SIG-M5 (cell line): ENCODE data around the gene ACSF3.
"Not testable (repeated sequence)": the region's sequence is repeated elsewhere in the genome, so short reads cannot be mapped to it uniquely, and the experiment has no call there.

ENCODE experiments used
- DNase-seq: peaks from one replicate; lab custom pipeline; 2025; lab: John Stamatoyannopoulos, UW

The ACSF3 gene

DNA sequence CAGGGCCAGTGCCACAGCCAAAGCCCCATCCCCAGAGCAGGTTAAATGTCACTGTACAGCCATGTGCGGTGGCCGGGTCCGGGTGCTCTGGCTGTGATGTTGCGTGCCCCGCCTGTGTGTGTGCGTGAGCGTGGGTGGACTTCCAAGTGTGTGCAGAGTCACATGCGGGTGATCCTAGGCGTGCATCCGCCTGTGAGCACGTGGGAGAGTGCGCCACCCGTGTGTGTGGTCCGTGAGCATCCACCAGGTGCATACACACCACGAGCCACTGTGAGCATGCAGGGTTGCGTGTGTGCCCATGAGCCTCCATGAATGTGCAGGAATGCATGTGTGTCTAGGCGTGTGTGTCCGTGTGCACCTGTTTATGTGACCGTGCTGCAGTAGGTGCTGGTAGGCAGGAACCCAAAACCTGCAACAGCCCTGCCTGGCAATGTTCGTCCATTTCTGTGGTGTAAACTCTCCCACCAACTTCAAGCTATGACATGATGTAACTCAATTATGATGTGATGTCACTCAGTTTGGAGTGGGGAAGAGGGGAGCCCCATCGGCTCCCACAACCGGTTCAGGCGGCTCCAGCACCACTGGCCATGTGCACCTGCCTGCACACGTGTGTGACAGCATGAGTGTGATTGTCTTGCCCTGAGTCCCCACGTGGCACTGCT is 37.6 kb upstream of the ACSF3 start:
- no peak for DNase-seq

DNA sequence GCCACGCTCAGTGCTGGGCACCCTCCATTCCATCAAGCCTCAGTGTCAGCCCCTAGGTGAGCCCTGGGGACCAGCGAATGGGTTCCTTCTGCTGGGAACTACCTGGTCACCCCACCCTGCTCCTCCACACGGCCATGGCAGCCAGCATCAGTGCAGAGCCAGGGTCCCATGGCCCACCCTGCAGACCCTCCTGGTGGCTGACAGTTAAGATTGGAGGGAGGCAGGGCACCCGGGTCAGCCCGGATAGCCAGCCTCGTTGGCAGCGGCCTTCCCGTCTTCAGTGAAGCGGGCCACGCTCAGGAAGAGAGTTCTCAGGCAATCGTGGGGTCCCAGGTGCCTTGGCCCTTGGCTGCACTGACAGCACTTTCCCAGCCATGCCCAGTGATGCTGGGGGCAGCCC is 37.1 kb upstream of the ACSF3 start:
- no peak for DNase-seq

DNA sequence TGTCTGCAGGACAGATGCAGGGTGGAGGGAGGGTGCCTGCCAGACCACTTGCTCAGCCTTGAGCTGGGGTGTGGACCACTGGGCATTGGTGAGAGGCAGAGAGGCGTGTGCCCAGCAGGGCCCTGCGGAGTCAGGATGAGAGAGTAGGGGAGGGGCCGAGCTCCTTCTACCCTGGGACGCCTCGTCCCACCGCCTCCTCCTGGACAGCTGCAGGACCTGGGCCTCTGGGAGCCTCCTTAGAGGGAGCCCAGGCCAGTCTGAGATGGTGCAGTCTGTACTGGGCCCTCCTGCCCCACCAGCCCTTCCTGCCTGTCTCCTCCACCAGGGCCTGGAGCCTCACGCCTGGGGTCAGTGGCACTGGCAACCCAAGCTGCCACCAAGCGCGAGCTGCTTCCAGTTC is 35.9 kb upstream of the ACSF3 start:
- DNase-seq: no peak

DNA sequence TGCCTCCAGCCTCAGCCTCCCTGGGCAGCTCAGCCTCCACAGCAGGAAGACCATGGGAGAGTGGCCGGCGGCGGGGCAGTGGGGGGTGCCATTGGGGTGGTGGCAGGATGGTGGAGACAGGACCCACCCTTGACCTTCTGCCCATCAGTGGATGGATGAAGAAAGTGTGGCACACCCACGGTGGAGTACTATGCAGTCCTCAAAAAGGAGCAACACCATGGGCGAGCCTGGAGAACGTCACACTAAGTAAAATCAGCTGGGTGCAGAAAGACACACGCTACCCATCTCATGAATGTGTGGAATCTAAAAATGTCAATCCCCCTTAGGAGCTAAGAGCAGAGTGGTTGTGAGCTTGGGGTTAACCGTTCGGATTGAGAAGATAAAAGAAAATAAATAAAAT is 34.8 kb upstream of the ACSF3 start:
- no peak for DNase-seq

DNA sequence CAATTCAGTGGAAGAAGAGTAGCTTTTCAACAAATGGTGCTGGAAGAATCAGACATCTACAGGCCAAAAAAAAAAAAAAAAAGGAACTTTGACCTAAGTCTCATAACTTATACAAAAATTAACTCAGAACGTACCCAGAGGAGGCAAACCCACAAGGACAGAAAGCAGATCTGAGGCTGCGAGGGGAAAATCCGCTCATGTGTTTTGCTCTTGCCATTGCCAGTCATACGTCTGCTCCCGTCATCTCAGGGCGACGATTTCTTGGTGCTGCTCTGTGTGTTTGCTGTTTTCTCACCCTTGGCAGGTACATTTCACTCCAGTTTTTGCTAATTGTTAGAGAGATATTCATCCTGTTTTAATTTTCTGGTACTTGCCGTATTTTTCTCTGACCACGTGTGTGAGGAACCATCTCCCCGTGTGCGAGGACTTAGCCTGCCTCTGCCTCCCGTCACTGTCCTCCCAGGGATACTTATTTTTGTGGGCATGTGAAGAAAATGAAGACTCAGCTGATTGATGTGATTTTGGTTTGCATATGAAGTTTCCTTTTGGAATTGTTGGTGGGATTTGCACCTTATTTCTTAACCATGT is 33.4 kb upstream of the ACSF3 start:
- DNase-seq: no peak

DNA sequence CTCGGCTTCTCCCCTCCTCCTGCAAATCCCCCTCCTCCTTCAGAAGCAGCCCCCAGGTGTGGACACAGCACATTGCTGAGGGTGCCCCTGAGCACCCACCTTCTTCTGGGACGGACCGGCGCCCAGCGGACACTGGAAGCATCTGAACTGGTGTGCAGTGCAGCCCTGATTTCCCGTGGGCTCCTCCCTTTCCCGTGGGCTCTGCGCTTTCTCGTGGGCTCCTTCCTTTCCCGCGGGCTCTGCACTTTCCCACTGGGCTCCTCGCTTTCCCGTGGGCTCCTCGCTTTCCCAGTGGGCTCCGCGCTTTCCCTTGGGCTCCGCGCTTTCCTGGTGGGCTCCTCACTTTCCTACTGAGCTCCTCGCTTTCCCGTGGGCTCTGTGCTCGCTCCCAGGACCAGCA is 32.6 kb upstream of the ACSF3 start:
- no peak for DNase-seq

DNA sequence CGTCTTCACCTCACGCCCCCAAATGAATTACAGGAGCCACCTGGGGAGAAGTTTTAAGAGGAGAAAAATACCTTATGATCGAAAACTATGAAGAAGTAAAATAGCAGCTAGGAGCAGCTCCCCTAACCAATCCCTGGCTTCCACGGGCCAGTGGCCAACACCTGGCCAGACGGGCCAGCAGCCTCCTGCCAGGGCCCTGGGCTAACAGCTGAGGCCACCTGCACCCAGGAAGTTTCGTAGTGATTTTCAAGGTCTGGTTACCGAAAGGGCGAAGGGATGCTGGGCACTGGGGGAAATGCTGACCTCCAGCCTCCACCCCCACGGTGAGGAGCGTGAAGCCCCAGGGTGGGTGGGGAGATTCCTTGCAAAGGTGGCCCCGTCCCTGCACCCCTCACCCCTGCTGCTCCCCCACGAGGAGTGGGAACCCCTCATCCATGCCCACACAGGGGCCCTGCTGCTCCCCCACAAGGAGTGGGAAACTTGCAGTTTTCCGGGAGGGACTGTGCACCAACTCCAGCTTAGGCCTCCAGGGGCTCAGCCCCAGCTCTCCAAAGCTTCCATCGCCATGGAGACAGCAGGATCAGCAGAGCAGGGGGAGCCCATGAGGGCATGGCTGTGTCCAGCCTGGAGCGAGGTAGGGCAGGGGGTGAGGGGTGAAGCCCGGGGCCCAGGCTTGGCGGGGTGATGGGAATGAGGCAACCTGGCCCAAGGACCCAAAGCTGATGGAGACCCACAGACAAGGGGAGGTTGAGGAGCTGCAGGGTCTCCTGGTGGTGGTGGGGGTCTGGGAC is 31.9 kb upstream of the ACSF3 start:
- DNase-seq: no peak

DNA sequence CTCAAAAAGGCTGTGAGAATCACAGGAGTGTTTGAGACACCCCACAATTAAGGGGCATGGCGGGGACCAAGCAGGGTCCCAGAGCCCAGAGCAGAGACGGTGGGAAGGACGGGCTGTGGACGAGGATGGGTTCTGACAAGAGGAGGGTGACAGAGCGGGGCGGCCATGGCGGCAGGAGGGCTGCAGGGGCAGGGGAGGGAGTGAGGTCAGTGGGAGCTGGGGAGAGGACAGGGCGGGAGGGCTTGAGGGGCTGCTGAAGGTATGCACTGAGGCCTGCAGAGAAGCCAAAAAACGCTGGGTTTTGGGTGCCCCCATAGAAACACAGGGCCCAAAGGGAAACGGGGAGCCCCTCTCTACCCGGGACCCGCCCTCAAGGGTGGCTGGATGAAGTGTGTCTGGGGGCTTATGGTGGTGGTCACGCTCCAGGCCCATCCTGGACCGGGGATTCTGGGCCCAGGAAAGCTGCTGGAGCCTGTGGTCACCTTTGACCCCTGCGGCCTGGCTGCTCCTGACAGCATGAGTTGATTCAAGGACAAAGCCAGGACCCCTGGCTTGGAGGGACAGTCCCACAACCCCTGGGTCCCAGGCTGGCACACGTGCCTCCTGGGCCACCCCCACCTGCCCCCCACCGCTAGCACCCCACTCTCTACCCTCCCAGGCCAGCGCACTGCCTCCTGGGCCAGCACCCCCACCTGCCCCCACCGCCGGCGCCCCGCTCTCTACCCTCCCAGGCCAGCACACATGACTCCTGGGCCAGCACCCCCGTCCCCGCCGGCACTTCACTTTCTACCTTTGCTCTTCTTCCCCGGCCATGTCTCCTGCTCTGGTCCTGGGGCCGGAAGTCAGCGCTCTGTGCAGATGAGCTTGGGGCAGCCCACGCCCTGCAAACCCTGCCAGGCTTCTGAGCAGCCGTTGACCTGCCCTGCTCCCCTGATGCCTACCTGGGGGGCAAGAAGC is 31.0 kb upstream of the ACSF3 start:
- no peak for DNase-seq

DNA sequence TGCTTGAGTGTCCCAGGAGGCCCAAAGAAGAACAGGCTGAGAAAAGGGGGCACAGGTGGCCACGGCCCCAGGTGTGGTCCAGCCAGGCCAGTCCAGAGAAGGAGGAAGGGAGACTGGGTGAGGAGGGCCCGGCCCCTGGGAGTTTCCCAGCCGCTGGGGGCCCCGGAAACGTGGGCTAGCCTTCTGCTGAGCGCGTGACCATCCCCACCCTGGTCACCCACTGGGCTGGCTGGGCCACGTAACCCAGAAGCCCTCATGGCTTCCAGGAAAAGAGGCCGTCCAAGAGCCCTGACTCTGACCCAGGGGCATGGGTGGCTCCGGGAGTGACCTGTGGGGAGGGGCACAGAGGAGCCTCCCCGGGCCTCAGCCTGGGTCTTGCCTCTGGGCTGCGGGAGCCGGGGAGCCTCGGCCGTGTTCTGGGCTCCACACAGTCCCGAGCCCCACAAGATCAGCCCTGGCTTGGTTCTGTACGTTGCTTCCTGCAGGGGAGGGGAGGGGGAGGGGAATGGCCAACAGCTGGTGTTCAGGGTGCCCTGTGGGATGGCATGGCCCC is 29.8 kb upstream of the ACSF3 start:
- DNase-seq: no peak

DNA sequence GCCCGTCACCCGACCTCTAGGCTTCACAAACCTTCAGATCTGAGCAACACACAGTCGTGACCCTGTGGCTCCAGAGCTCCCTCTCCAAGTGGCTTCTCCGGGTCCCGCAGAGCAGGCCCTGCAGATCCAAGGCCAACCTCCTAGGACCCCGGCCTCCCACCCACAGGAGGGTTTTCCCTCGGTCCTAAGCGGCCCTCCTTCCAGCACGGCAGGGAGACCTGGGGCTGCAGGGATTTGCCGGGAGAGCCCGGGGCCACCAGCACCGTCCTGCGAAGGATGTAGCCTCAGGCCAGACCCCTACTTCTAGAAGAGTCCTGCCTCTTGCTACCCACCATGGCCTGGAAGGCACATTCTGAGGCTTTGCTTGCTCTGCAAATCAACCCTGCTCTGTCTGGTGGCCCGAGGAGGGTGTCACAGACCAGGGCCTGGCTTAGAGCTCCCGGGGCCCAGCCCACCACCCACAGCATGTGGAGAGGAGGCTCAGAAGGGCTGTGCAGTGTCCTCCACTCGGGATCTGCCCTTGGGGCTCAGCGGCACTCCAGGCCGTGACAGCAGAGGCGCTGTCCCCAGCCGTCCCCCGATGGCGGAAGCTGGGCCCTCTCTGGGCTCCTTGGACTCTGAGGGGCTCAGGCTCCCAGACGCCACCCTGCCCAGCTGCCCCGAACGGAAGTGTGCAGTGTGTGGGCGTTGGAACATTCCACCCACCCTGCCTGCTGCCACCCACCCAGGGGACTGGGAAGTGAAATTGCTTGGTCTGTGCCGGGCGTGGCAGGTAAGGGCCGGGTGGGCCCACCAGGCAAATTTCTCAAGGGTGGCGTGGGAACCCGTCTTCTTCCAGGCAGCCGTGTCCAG is 28.8 kb upstream of the ACSF3 start:
- DNase-seq: no peak

DNA sequence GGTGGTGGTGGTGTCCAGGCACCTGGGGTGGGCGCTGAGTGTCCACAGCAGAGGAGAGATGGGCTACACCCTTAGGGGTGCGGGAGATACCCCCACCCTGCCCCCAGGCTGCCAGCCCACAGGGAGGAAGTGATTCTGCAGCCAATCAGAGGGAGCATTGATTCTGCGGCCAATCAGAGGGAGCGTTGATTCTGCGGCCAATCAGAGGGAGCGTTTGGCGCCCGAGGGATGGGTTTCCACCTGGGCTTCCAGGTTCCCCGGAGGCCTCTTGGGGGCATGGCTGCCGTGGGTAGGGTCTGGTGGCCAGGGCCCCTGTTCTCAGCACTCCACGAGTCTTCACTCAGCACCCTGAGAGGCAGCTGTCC is 28.2 kb upstream of the ACSF3 start:
- DNase-seq: no peak

DNA sequence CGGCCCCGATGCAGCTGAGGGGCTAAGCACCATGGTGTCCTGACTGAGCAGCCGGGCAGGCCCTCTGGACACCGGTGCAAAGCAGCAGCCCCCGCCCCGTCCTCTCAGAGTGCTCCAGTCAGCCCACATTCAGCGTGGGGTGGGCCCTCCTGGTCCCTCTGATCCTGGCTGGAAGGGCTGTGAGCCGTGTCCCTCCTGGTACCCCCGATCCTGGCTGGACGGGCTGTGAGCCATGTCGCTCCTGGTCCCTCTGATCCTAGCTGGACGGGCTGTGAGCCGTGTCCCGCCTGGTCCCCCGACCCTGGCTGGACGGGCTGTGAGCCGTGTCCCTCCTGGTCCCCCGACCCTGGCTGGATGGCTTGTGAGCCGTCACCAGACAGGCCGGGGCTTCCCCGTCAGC is 26.9 kb upstream of the ACSF3 start:
- DNase-seq: no peak

DNA sequence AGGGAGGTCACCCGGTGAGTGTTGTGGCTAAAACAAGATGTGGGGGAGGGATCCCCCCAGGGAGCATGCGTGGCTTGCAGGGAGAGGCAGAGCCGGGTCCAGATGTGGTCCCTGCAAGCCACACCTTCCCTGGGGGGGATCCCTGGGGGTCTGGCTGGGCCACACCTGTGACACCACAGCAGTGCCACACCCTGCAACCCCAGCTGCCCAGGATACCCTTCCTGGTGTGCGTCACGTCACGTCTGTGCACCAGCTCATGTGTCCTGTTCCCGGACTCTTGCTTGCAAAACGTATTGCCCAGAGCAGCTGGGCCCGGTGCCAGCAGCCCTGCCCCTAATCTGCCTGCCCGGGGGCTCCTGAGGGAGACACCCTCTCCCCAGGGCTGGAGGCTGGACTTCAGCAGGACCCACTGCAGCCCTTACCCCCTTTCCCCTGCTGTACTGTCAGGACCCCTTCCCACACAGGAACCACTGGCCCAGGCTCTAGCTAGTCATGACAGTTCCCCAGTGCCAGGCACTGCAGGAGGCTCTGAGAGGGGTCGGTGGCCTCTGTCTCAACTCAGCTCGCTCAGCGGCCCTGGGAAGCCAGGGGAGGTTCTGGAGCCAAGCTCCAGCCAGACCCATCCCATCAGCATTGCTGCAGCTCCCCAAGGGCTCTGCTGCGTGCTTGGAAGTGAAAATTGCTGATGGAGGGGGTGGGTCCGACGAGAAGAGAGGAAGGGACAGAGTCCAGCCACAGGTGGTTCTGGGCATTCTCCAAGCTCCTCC is 25.8 kb upstream of the ACSF3 start:
- DNase-seq: no peak

DNA sequence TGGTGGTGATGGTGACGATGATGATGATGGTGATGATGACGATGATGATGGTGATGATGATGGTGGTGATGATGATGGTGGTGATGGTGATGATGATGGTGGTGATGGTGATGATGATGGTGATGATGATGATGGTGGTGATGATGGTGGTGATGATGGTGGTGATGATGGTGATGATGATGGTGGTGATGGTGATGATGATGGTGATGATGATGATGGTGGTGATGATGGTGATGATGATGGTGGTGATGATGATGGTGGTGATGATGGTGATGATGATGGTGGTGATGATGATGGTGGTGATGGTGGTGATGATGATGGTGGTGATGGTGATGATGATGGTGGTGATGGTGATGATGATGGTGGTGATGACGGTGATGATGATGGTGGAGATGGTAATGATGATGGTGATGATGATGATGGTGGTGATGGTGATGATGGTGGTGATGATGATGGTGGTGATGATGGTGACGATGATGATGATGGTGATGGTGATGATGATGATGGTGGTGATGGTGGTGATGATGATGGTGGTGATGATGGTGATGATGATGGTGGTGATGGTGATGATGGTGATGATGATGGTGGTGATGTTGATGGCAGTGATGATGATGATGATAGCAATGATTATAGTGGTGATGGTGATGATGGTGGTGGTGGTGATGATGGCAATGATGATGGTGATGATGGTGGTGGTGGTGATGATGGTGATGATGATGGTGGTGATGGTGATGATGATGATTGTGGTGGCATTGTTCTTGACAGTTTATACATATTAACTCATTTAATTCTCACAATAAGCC is 24.6 kb upstream of the ACSF3 start:
- not testable (repeated sequence) for DNase-seq

DNA sequence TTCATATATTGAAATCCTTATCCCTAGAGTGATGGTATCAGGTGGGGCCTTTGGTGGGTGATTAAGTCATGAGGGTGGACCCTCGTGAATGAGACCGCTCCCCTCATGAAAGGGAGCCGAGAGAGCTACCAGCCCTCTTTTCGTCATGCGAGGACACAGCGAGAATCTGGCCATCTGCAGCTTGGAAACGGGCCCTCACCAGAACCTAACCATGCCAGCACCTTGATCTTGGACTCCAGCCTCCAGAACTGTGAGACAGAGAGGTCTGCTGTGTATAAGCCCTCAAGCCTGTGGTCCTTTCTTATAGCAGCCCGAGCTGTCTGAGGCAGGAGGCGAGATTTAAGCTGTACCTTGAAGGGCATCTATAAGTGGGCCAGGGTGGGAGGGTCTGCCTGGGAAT is 23.7 kb upstream of the ACSF3 start:
- no peak for DNase-seq

DNA sequence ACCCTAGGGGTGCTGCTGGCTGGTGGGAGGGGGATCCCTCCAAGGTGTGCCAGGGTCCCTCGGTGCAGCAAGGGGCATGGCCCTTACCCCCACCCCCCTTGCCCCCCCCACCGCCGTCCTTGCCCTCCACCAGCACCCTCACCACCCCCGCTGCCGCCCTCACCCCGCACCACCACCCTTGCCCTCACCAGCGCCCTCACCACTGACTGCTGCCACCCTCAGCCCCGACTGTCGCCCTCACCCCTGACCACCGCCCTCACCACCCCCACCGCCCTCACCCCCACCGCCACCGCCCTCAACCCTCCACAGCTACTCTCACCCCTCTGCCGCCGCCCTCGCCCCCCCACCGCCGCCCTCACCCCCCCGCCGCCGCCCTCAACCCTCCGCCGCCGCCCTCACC is 23.1 kb upstream of the ACSF3 start:
- no peak for DNase-seq

DNA sequence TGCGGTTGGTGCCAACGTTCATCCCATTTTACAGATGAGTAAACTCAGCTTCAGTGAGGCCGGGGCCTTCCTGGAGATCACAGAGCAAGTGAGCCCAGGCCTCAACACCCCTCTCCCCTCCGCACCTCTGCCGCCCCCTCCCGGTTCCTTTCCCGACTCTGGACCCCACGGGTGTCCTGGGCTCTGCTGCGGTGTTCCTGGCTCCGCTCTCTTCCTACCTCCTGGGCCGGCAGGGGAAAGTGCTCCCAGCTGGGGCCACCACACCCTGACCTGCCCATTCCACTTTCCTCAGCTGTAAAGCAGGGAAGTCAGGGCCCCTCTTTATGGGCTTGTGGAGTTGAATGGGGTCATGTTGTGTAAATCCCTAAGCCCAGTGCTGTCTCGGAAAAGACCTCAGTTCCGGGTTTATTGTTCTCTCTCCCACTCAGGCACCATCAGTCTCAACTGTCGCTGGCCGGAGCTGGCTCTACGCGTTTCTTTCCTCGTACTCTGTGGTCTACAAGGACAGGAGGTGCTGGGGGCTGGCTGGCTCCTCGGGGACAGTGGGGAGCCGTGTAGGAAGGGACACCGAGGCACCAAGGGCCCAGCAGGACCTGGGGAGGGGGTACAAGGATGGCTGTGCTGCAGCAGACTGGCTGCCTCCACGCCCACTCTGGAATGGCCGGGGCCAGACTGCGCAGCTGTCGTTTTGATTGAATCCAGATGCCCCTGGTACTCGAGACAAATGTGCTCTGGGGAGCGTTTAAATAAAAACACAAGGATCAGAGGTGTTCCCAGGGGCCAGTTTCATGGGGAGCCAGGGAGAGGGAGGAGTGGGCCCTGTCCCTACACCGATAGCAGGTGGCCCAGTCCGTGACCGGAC is 21.7 kb upstream of the ACSF3 start:
- no peak for DNase-seq

DNA sequence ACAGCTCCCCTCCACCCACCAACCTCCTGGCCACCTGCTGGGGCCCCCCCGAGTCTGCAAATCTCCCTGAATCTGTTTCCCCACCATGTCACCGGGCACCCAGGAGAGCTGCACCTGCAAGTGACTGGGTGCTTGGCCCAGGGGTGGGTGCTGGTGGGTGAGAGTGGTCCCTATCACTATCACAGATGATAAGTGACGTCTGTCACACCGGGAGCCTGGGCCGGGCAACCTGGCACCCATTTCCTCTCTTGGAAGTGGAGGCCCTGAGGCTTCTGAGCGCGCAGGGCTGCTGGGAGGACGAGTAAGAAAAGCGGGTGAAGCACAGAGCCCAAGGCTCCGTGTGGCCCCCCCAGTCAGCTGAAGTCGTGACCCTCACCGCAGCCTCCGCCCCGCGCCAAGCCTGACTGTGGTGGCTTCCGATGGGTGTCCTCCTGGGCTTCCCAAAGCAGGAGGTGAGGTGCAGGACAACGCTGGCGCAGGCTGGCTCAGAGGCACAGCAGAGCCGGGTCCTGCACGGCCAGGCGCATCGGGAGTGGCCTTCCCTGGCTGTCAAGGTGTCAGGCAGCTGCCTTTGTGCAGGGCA is 21.0 kb upstream of the ACSF3 start:
- DNase-seq: no peak
